ENCODE results near the gene BARX1.

GRCh38 chr9:93908591-93909241 is 46.4 kb downstream of the BARX1 start:
- TF ChIP-seq CTCF (IDR thresholded peaks at IDR 0.05) (no peak), POLR2A (IDR thresholded peaks at IDR 0.05) (no peak)

Data from right lobe of liver (tissue), 4 donors.